Activated naive CD4-positive, alpha-beta T cell treated with anti-CD3 and anti-CD28 coated beads, Interleukin-2, amount 50 U/mL, for 16 hours (primary cell): ENCODE measurements around the gene NUDT8.
"Not testable (repeated sequence)": the region's sequence is repeated elsewhere in the genome, so short reads cannot be mapped to it uniquely, and the experiment has no call there.

ENCODE experiments used
- DNase-seq: peaks from one replicate; pipeline ENCODE4 v3.0.0-alpha.2; 2020

Gene NUDT8, protein sequence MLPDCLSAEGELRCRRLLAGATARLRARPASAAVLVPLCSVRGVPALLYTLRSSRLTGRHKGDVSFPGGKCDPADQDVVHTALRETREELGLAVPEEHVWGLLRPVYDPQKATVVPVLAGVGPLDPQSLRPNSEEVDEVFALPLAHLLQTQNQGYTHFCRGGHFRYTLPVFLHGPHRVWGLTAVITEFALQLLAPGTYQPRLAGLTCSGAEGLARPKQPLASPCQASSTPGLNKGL

DNA sequence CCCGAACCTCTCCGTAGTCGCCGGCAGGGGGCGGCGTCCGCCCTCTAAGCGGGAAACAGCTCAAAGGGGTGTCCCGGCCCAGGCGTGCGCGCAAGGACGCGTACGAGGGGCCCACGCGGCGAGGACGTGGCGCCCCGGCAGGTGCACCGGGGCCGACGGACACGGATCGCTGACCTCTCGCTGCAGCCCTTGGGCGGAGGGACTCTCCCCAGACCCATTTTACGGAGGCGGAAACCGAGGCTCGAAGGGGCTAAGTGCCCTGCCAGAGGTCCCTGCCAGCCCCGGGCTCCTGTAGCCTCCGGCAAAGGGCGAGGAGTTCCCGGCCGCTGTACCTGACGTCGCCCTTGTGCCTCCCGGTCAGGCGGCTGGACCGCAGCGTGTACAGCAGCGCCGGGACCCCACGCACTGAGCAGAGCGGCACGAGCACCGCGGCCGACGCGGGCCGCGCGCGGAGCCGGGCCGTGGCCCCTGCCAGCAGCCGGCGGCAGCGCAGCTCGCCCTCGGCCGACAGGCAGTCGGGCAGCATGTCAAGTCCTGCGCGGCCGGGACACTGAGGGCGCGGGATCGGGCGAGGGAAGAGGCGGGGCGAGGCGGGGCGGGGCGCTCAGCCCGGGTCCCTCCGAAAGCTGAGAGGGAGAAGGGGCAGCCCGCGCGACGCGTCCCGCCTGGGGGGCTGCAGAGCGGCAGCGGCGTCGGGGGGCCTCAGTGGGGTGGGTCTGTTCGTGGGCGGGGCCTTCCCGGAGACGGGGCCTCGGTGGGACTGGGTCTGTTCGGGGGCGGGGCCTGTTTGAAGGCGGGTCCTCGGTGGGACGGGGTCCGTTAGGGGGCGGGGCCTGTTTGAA, at the start of gene NUDT8:
TSS of gene NUDT8 (minus strand) at position 552 of the 842 bp plus-strand sequence. CDS start at position 526, 26 bp downstream.
- DNase-seq: peak; percentile 94

DNA sequence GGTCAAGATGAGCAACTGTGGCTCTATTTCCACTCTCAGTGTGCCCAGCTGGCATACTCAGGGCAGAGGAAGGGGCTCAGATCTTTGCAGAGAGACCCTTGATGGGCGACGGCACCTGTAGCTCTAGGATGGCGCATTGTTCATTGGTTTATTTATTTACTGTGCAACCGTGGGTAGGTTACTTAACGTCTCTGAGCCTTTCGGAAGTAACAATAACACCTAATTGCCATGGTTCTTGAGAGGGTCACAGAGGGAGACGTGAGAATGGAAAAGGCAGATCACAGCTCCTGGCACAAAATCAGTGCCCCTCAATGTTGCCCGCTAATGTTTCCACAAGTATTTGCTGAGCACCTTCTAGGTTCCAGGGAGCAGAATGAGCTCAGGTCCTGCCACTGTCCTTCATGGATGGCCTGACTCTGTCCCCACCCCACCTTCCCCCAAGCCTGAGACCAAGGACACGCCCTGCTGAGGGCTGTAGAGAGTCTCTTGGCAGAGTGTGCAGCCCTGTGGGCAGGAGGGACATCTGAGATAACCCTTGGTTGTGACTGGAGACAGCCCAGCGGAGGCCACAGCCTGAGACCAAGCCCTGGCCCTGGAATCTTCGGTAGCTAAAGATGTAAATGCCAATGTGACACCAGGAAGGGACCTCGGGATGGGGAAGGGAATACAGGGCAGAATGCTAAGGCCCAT, 45.5 kb upstream of the NUDT8 start:
- no peak for DNase-seq

DNA sequence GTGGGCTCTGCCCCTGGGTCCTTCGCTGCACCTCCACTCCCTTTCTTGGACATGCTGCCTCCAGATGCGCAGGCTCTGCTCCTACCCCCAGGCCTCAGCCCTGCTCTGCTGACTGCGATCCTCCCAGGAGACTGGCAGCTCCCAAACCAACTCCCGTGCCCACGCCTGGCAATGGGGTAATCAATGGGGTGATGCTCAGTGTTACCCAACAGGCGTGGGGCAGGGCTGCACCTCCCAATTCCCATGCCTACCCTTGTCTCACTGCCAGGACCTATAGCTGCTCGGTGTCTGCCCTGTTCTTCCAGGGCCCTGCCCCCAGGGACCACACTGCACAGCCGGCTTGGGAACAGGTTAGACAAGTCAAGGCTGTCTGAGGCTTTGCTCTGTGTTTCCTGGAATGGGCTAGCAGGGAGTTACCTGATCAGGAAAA, 44.7 kb upstream of the NUDT8 start, which contains the start of gene ALDH3B2:
TSS of gene ALDH3B2 (minus strand) at position 182 of the 430 bp plus-strand sequence. CDS start 7,688 bp downstream, outside the sequence.
- no peak for DNase-seq

DNA sequence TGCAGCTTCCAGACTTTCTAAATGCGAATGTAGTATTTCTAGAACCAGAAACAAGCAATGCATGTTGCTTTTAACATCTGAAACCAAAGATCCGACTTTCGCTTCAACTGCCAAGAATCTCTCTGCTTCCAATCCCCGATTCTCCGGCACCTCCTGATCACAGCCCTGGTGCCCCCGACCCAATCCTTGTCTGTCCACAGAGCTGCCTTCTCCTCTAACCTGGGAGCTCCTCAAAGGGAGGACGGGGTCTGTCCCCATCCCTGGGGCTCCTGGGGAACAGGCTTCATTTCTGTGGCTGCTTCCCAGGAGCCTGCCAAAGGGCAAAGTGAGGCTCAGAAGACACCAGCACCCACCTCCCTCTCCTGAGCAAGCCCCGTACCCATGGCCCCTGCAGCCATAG, 44.2 kb upstream of the NUDT8 start:
- DNase-seq: no peak

DNA sequence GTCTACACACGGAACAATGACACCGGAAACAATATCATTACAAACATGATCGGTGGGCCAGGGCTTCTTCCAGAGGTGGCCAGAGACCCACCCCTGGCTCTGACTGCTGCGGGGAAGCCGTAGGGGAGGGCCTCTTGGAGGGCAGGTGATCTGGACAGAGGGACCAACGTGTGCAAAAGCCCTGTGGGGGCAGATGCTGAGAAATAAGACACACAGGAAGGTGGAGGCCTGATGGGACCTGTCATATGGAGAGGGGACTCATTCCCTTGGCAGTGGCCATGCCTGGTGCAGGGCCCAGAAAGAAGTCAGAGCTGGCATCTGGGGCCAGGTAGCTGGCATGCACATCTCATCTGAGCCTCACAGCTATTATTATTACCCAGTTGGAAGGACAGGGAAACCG, 43.6 kb upstream of the NUDT8 start:
- DNase-seq: no peak

DNA sequence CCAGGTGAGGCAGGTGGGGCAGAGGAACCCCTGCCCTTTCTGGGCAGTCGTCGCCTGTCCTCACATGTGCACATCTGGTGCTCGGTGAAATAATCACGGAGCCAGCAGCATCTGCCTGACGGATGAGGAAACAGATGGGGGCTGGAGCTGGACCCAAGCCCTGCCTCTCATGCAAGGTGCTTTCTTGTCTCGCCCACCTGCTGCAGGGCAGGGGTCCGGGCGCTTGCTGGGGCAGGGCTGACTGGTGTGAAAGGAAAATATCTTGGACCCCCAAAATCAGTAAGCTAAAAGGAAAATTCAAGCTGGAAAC, 41.4 kb upstream of the NUDT8 start:
- no peak for DNase-seq

DNA sequence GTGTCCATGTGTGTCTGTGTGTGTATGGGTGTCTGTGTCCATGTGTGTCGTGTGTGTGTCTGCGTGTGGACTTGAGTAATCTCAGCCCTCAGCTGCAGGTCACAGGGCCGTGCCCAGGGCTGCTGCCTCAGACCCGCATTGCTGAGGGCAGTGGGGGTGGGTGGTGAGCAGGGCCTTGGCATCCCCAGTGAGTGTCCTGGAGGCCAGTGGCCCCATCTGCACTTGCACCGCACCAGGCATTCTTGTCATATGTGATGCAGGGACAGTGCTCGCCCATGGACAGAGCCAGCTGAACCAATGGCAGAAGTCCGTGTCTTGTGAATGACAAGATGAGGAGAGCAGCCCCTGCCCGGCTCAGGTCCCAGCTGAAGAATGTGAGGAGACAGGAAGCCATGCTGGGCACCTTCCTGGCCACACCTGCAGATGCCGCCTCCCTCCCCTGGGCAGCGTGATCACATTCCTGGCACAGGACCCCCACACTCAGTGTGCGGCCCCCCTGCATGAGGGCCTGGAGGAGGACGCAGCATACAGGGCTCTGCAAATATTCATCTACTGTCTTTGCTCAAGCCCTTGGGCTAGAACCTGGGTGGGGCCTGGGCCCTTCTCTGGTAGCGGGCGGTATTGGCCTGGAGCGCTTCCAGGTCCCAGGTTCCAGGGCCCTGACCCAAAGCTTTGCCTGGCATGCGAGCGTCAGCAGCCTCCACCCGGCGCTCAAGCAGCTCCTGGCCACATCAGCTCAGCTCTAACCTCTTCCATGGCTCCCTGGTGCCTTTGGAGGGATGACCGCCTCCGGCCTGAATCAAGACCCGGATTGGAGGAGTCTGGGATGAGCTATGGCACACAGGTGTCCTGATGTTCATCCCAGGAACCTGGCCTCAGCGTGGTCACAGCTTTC, 40.8 kb upstream of the NUDT8 start:
- no peak for DNase-seq

DNA sequence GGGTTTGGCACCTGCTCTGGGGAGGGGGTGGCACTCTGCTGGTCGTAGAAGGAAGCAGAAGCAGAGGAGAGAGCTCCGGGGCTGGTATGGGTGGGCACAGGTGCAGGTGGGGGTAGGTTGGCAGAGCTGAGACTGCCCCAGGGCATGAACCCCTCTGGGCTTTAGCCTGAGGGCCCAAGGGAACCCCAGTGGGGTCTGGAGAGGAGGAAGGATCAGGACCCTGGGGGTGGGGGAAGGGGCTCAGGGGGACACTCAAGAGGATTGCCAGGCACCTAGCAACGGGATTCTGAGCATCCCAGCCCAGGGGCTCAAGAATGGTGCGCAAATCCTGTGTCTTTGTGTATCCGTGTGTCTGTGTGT, 38.4 kb upstream of the NUDT8 start:
- DNase-seq: no peak

DNA sequence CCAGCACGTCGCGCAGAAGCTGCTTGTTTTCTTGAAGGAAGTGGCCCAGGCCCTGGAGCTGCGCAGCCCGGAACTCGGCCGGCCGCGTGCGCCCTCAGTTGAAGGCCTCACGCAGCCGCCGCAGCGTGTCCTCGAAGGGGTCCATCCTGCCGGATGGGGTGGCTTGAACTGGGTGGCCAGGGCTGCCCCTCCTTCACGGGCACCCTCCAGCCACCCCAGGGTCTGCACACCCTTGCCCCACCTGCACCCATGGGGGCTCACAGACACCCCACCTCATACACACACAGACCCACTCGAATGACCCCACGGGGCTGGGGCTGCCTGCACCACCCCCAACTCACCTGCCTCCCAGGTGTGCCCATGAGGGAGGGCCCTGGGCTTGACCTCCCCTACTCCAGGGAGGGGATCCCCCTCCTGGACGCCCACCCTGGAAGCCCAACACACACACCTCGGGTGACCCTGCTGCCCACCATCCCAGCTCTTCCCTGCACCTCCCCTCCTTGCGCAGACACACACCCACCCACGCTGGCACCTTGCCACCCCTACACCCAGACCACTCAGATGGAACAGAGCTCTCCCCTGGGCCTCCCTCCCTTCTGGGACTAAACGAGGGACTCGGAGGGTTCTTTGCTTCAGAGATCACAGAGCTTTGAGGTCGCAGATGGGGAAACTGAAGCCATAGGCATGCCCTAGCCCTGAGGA, 37.9 kb upstream of the NUDT8 start:
- no peak for DNase-seq

DNA sequence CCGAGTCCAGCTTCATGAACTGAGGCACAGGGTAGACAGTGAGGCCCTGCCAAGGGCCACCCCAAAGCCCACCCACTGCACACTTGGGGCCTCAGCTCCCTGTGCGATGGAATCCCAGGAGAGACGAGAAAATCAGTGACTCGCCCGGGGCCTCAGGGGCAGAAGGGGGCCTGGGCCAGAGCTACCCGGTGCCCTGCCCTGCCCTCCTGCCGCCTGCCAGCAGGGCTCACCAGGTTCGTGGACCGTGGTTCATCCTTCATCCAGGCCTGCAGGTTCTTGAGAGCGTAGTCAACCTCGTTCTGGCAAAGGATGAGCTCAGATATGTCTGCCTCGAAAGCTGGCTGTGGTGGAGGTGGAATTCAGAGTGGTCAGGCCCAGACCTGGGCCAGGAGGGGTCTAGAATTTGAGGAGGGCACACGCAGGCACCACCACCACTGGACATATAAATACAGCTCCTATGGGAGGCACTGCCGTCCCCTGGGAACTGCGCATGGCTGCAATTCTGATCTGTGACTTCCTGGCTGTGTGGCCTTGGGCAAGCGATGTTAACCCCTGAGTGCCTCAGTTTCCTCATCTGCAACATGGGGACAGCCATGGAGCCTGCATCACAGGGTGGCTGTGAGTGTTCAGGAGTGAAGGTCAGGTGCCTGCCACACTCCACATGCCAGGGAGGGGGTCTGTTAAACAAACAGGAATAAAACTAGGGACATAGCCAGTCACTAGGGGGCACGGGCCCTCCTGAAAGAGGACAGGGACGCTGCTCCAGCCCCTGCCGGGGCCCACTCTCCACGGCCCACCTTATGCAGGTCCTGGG, 37.1 kb upstream of the NUDT8 start:
- no peak for DNase-seq

DNA sequence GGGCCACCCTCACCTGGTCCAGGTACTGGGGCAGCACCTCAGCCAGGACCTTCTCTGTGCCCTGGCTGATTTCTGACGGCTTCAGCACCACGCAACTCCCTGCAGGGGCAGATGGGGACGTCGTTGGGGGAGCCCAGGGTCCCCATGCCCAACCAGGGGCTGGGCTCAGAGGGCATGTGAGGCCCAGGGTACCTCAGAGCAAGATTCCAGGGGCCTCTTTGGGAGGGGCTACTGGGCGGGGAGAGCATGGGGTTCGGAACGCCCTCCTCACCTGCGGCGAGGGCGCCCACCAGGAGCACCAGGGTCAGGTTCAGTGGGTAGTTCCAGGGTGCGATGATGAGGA, 36.5 kb upstream of the NUDT8 start:
- DNase-seq: no peak

DNA sequence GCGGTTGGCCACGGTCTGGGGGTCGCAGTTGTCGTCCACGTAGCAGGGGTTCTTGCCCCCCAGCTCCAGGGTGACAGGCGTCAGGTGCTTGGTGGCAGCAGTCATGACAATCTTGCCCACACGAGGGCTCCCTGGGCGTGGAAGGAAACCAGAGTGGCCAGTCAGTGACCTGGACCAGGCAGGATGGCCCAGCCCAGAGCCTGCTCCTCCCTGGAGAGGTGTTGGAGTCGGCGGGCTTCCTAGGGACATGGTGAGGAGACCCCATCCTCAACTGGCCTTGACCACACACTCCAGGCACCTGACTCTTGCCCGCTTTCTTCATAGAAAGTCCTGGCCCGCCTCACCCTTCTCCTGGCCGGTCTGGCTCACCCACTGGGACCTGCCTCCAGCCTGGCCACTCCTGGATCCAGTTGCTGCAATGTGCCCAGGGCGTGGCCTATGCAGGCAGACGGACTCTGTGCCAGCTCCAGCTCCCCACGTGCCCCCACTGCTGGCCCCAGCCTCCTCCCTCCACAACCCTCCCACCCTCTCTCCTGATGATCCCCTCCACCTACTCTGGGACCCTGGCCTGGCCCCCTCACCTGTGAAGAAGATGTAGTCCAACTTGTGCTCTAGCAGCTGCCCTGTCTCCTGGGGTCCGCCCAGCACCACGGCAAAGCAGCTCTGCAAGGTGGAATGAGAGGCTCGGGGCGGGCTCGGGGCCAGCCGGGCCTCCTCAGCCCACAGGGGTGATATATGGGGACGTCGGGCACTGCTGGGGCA, 36.0 kb upstream of the NUDT8 start:
- DNase-seq: no peak

DNA sequence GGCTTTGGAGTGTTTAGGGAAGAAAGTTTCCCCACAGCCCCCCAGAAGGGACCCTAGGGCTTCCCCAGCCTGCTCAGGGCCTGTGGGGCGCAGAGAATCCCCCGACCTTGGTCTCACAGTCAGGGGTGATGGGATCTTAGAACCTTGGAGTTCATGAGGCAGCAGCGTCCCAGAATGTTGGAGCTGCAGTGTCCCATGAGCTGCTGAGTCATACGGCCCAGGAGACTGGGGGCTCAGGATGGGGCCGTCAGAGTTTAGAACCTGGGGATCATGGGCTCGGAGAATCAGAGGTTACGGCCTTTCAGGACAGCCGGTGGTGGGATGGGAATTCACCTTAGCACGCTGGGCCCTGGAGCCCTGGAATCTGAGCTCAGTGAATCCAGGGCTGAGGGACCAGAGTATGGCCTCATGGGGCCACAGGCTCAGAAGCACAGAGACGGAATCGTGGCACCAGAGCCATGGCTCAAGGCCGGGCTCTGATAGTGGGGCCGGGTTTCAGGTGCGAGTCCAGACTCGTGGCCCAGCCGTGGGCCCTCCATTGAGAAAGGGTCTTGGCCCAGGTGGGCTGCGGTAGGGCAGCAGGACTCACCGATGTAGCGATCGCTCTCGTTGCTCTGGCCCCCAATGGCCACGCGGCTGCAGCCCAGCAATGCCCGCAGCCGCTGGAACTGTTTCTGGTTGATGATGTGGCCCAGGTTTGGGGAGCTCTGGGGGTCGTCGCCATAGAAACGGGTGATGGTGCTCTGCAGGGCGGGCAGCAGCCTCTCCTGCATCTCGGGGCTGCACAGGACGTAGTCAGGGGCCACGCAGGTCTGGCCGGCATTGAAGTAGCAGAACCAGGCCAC, 35.2 kb upstream of the NUDT8 start:
- no peak for DNase-seq

DNA sequence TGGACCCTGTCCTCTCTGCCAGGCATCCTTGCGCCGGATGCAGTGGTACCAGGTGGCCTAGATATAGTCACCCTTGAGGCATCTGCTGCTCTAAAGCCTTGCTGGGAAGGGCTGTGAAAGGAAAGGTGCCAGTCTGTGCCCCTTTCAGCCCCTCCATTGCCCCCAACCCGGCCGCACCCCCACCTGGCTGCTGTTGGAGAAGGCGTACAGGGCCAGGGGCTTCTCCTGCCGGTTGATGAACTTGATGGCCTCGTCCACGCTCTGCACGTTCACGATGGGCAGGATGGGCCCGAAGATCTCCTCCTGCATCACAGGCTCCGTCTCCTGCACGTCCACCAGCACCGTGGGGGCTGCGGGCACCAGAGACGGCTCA, 34.5 kb upstream of the NUDT8 start:
- DNase-seq: no peak

DNA sequence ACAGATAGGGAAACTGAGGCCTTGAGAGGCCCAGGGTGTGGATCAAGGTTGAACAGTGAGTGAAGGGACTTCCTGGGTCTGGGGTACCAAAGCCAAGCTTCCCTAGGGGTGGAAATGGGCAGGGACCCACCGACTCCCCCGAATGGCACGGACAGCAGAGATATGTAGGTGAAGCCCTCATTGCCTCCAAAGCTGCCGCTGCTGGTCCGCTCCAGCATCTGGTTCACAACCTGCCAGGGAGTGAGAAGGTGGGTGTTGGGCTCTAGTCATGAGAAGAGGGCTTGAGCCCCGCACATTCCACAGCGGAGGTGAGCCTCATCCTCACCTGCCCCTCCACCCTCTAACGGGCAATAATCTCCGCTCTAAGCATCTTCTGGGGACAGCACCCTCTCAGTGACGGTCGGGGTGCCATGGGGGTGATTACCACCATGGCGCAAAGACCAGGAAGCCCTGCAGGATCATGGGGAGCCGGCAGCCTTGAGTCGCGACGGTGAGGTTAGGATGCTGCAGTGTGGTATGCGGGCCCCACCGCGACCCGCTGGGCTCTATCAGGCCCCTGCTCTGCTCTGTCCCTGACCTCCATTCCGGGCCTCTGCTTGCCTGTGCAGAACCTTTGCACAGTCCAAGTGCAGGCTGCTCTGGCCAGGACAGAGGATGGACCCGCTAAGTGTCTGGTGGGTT, 33.9 kb upstream of the NUDT8 start:
- DNase-seq: no peak

DNA sequence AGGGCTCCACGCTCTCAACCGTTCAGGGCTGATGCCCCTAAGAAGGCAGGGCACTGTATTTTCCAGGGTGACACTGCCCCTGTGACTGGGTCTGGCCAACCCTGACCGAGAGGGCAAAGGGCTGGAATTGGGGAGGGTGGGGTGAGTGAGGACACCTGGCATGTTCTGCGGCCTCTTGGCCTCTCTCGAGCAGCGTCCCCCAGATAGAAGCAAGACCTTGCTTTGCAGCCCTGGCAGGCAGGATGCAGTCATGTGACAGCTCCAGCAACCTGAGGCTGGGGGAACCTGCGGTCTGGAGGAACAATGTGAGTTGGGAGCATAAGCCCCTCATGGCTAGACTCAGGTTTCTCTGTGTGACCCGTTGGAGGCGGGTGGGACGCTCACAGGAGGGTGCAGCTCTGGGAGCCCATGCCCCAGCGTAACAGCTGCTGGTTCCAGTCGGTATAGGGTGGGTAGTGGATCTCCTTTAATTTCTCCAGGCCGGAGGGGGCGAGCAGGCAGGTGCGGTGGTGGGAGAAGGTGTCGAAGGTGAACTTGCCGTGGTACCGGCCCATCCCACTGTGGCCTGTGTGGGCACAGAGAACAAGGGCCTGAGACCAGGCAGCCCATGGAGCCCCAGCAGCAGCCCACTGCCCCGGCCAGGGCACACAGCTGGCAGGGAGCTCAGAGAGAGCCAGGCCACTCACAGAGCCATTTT, 33.2 kb upstream of the NUDT8 start:
- no peak for DNase-seq

DNA sequence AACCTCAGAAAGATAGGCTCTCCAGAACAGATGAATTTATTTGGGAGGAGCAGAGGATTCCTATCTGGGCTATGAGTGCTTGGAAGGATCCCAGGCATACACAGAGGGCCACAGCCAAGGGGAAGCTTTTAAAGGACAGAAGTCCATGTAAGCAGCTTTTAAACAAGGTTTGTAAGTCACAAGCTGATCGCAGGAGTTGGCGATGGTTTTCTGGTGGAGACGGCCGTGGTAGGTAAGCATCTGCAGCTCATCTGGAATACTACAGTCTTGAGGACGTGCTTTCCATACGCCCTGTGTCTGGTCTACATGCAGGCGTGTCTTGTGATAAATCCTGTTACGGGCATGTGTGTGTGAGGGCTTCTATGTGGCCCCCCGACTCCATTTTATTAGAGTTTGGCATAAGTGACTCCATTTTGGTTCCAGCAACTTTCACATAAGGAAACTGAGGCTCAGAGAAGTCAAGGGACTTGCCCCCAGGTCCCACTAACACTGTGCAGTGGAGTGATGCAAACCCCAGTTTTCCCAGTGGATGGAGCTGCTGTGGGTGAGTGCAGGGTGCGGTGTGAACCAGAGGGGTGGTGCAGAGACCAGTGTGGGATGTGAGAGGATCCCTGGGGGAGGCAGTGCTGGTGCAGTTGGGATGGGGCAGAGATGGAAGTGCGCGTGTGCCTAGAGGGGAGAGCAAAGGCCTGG, 32.6 kb upstream of the NUDT8 start:
- DNase-seq: no peak

DNA sequence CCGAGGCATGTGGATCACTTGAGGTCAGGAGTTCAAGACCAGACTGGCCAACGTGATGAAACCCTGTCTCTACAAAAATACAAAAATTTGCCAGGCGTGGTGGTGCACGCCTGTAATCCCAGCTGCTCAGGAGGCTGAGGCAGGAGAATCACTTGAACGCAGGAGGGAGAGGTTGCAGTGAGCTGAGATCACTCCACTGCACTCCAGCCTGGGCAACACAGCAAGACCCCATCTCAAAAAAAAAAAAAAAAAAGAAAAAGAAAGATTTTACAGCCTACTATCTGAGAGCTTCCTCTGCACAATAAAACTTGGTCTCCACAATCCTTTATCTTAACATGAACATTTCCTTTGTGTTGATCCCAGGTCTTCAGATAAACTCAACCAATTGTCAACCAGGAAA, 31.0 kb upstream of the NUDT8 start:
- DNase-seq: not testable (repeated sequence)
